NCI-H510A treated with DMSO at 0.1 percent for 48 hours (cell line): ENCODE data around the gene TPRKB.
"Not testable (repeated sequence)": the region's sequence is repeated elsewhere in the genome, so short reads cannot be mapped to it uniquely, and the experiment has no call there.

ENCODE experiments used
- DNase-seq: peaks from one replicate; lab custom pipeline; 2025; lab: John Stamatoyannopoulos, UW

TPRKB gene

DNA sequence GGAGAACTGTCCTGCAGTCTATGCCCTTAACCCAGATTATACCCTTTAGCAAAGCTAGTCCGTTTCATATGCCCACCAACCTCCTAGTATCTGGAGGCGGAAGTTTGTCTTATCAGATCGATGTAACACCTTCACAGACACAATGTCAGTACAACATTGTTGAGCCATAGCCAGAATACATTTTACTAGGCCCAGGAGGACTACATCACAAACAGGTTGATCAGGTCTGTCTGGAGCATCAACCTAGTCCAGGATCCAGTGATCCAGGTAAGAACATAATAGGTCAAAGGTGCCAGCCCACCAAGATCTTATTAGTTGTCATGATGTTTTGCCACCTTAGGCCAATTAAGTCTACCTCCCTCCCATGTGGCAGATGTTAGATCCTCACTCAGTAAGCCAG, 2.0 kb upstream of the TPRKB start:
- DNase-seq = no peak

DNA sequence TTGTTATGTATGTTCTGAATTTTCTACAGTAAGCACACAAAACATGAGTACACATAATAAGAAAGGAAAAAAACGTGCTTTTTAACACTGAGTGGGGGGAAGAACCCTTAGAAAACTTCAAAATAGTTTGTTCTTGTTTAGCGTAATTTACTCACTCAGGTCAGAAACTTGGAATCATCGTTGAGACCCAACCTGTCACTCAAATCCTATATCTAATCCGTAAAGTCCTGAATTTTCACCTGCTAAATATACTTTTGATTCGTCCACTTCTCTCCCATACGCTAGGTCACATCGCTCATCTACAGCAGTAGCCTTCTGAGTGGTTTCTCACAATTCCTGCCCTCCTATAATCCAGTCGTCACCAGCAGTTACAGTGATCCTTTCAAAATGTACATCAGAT, 767 bp downstream of the TPRKB start:
- DNase-seq = no peak

DNA sequence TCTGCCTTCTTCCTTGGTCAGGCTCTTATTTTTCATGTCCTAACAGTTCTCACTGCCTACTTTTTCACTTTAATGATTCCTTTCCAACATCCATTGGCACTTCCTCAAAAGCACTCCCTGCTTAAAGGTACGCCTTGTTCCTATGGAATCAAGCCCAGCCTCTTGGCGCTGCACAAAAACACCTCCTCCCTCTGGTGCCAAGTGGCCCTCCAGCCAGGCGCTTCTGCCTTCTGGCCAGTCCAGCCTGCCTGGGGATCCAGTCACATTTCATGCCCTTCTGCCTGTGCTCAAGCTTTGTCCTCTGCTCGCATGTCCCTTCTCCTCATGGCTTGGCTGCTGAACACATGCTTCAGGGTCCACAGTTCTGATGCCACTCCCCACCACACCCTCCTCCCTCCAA, 6.3 kb downstream of the TPRKB start:
- no peak for DNase-seq

DNA sequence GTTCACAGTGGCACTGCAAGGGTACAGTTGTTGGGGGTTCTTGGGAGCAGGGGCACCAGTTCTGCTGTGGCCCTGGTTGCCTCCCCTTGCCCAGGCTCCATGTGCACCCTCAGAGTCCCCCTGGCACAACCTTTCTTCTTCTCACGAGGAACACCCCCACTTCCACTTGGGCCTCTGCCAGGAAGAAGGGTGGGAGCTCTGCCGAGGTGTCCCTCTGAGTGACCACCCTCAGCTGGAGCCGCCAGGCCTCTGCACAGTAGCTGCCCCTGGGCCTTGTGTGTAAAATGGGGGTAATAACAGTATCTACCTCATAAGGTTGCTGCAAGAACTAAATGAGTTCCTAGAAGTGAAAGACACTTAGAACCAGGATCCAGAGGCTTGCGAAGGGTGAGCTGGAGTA, 8.4 kb downstream of the TPRKB start:
- DNase-seq = no peak

DNA sequence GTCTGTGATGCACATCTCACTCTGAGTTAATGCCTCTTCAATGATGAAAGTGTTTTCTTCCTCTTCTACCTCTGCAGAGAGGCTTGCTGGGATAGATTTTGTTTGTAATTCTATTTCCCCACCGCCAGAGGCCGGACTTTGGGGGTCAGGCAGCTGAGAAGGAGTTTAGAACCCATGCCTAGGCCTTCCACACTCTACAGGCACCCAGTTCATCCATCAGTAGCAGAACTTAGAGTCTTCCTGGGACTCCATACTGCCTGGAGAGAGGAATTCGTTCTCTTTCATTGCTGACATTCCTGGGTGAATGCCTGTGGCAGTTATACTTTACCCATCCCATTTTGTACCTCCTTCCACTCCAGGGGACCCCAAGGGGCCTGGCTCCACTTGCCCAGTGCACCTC, 9.1 kb downstream of the TPRKB start:
- no peak for DNase-seq

DNA sequence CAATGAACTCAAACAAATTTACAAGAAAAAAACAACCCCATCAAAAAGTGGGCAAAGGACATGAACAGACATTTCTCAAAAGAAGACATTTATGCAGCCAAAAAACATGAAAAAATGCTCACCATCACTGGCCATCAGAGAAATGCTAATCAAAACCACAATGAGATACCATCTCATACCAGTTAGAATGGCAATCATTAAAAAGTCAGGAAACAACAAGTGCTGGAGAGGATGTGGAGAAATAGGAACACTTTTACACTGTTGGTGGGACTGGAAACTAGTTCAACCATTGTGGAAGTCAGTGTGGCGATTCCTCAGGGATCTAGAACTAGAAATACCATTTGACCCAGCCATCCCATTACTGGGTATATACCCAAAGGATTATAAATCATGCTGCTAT, 10.5 kb downstream of the TPRKB start:
- not testable (repeated sequence) for DNase-seq

DNA sequence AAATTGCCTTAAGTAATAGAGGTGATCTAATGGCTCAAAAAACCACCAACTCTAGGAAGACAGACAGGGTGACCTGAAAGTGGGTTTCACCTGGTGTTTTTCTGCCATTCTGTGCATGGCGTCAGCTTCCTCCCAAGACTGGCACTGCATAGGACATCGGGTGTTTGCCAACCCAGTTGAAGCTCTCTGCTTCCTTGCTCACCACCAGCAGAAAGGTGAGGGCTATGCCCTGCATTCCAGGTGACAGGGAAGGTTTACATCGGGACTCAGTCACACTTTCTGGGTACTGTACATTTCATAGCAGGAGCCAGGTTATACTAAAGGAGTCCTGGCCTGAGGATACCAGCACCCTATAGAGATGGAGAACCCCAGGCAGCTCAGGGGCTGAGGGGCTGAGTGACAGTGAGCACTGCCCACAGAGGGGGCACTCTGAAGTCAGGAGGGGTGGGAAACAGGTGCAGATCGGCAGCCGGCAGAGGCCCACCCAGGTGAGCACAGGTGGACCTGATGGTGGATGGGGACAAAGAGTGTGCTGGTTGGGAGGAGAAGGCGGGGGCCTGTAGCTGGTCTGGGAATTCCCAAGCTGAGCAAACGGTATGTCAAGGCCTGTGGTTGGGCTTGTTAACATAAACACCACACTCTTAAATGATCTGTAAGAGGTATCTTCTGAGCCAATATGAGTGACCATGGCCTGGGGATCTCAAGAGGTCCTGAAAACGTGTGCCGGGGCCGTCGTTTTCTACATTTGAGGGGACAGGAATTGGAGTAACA, 18.1 kb downstream of the TPRKB start:
- no peak for DNase-seq

DNA sequence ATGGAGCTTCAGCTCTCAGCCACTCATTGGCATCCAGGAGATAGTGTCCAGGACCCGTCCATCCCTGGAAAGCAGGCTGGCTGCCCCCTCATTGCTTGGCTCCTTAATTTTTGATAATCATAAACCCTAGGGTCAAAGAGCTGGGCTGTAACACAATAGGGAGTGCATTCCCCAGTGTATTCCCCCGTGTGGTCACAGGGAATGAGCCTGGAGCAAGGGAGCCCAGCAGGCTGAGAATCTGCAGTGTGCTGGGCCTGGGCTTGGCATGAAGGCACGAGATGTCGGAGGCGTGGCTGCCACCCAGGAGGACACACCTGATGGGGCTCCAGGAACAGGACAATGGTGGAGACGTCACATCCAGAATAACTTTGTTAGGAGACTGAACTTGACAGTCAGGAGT, 18.7 kb downstream of the TPRKB start:
- DNase-seq = no peak

DNA sequence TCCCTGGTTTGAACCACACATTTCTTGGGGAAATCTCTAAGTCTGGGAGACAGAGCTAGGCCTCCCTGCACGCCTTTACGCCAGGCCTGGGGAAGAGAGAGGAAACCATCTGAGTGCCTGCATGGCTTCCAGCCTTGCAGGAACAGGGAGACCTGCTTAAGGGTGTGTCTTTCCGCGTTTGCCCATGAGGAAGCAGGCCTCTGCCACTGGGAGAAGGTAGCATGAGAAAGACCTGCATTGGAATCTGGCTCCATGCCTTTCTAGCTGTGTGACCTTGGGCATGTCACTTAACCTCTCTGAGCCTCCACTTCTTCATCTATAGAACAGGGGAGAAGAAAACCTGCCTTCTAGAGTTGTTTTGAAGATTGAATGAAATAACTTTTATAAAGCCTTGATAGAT, 19.4 kb downstream of the TPRKB start:
- DNase-seq = not testable (repeated sequence)

DNA sequence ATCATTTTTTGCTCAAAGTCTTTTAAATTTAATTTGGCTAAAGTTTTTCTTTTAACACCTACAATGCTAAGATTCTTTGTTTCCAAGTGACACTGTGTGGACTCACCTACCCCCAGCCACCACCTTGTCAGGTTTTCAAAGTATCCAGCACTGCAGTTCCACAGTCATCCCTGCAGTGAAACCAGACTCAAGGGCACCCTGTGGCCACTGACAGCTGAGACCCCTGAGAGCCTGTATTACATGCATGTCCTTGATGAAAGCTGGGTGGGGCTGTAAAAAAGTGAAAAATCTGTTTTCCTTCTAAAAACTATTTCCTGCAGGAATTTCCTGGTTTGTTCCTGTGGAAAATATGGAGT, 19.9 kb downstream of the TPRKB start:
- no peak for DNase-seq

DNA sequence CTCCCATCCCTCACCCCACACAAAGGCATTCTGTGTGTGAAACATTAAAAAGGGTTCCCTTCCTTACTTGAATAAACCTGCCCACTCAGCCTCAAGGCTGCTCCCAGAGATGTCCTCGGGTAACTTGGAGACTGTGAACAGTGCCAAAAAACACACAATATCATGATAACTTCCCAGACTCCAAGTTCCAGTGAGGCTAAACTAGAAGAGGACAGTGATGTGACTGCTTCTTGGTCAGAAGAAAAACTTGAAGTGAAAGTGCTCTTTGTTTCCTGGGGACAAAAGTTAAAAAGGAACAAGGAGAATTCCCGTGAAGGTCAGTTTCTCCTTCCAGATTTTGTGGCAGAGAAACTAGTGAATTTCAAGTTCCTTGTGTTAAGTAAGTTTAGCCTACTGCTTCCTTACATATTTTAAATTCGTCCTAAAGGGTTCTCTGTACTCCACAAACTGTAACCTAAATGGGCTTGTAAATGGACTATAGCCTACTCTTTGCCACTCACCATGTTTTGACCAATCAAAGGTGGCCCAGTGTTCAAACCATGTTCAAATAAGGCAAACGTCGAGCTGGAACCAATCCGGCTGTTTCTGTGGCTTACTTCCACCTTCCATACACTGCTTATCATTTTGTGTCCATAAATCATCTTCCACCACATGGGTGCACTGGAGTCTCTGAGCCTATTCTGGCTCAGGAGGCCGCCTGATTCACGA, 20.4 kb downstream of the TPRKB start:
- no peak for DNase-seq

DNA sequence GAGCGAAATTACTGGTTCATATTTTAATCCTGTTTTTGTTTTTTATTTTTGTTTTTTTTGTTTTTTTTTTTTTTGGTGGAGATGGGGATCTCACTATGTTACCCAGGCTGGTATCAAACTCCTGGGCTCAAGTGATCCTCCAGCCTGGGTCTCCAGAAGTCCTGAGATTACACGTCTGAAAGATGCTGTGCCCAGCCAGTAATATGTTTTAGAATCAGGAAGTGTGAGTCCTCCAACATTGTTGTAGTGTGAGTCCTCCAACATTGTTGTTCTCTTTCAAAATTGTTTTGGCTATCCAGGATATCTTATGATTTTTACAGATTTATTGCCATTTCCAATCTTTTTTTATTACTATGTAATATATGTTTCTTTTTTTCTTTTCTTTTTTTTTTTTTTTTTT, 23.1 kb downstream of the TPRKB start:
- DNase-seq = no peak

DNA sequence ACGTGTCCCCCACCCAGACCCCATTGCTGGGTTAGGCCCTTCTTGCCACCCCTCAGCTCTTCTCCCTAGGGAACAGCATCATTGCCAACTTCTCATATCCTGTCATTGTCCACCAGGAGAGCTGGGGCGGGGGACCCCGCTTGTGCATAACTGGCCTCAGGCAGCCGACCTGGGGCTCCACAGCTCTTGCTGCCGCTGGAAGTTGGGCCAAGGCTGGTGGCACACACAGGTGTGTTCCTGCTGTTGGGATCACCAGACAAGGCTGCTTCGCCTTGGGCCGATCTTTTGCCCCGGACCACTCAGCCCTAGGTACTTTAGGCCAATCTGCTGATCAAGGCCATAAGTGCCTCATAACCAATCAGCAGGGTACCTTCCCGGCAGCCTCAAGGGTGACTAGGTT, 28.6 kb downstream of the TPRKB start:
- no peak for DNase-seq

DNA sequence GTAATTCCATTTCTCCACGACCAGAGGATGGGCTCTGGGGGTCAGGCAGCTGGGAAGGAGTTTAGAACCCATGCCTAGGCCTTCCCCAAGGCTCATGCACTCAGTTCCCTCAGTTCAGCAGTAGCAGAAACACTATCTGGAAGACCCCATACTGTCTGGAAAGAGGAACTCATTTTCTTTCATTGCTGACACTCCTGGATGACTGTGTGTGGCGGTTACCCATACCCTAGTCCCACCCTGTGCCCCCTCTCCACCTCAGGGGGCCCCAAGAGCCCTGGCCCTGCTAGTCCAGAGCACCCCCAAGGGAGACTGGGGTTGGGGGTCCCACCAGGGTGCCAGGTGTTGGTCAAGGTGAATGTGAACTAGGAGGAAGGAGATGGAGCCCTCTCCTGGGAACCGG, 29.5 kb downstream of the TPRKB start:
- no peak for DNase-seq

DNA sequence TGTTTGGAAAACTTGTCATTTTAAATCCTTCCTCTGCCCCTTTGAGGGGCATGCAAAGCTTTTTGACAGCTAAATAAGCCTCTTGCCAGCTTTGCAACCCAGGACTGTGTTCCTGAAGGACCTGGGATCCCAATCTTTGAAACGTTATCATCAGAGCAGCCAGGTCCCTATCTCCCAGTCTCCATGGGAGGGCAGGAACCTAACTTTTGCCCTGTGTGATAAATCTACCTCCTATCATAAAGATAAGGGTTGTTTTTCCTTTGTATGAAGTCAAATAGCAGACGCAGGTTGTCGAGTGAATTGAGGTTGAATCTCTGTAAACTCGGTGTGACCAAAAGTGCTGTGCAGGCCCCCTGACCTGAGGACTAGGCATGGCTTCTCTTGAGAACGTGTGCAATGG, 30.1 kb downstream of the TPRKB start:
- no peak for DNase-seq

DNA sequence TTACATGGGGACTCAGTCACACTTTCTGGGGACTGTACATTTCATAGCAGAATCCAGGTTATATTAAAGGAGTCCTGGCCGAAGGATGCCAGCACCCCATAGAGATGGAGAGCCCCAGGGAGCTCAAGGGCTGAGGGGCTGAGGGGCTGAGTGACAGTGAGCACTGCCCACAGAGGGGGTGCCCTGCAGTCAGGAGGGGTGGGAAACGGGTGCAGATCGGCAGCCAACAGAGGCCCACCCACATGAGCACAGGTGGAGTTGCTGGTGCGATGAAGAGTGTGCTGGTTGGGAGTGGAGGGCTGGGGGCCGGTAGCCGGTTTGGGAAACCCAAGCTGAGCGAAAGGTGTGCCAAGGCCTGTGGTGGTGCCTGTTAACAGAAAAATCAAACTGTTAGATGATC, 32.1 kb downstream of the TPRKB start:
- DNase-seq = no peak

DNA sequence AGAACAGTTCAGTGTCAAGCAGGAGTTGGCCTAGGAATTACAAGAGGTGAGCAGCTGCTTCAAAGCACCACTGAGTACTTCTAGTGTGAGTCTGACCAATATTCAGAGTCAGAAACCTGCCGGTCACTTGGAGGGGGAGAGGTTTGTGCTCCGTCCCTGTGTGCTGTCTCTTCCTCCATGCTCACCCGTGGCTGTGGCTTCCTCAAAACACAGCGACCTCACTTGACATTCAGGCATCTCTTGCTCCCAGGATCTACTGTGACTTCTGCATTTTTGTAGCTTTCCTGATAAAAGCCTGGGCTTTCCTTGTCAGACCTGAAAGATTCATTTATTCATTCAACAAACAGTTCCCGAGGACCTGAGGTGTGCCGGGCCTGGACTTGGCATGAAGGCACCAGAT, 32.9 kb downstream of the TPRKB start:
- DNase-seq = no peak

DNA sequence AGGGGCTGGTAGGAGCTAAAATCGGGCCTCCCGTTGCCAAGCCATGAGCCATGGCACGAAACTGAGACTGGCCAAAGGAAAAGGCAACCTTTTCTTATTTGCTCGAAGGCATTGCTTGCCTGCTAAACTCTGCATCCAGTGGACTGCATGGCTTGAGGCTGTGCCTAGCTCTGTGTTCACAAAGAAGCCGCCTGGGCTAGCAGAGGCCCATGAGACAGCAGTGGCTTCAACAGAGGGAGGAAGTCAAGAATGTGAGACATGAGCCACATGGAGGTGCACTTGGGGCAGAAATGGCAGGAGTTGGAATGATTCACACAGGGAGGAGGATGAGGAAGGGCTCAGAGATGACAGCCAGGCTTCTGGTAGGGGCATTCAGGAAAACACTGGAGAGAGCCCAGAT, 33.5 kb downstream of the TPRKB start:
- no peak for DNase-seq

DNA sequence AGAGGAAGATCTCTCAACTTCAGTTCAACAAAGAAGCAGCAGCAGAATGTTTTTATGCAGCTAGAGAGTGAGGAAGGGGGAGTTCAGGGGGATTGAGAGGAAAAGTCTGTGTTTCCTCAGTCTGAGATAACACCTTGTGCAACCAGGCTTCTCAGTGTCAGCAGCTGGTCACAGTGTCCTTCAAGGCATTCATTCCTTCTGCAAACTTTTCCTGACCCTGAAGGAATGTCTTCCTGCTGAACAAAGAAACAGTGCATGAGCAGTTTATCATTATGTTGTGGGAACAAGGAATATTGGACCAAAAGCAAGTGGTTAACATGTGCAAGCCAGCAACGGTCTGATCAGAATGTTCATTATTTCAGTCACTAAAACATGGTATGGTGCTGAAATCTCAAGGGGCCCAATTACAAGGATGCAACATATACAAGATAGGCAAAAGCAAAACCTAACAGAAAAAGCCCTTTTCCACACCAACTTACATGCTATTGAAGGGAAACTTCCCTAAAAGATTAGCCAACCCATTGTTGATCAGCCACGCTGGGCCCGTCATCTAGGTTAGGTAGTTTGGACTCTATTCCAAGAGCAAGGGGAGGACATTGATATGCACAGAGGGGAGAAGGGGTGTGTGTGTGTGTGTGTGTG, 34.2 kb downstream of the TPRKB start:
- DNase-seq = not testable (repeated sequence)

DNA sequence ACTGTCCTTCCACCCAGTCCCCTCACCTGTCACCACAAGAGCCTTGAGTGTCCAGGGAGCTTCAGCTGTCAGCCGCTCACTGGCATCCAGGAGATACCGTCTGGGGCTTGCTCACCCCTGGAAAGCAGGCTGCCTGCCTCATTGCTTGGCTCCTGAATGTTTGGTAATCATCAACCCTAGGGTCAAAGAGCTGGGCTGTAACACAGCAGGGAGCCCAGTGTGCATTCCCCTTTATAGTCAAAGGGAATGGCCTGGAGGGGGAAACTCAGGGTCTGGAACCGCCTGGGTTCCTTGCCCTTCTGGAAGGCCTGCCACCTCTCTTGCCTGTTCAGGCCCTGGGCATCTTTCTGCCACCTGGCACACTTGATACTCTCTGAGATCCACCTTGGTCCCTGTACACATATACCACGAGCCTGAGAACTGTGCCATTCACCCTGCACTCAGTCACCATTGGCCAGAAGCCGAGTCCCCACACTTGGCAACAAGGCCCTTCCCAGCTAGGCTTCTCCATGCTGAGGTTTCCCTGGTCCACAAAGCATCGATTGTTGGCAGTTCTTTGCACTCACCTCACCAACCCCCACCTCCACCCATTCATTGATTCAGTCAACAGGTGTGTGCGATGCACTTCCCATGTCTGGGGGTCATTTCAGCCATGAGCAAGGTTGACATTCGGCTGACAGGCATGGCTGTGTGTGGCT, 35.0 kb downstream of the TPRKB start:
- no peak for DNase-seq

DNA sequence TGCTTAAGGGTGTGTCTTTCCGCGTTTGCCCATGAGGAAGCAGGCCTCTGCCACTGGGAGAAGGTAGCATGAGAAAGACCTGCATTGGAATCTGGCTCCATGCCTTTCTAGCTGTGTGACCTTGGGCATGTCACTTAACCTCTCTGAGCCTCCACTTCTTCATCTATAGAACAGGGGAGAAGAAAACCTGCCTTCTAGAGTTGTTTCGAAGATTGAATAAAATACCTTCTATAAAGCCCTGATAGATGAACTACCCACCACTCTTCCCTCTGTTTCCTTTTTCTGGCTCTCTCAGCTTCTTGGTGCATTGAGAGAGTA, 35.7 kb downstream of the TPRKB start:
- not testable (repeated sequence) for DNase-seq

DNA sequence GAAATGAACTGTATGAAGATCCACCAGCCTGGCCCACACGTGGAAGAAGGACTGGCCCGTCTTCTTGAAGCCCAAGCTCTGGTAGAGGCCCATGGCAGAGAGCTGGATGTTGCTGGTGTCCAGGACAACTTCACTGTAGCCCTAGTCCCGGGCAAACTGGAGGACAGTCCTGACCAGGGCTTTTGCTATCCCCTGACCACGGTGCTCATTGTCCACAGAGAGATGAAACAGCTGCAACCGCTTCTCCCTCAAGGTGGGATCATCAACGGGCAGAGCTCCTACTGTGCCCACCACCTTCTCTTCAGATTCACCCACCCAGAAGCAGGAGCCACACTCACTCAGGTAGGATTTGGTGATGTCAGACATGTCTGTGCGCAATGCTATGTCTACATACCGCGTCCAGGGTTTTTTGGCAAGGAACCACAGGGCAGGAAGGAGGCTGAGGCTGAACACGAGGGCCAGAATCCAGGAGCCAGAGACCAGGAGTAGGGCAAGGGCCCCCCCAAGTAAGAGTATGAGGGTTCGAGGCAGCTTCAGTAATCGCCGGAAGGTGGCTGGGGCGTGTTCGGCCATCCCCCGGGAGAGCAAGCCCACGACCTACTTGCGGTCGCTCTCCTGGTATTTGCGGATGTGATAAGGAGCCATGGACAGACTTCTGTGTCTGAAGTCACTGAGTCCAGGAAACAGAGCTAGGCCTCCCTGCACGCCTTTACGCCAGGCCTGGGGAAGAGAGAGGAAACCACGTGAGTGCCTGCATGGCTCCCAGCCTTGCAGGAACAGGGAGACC, 36.3 kb downstream of the TPRKB start:
- DNase-seq = no peak
